Fibroblast of gingiva (primary cell): ENCODE results near the gene PCDHGA4.
"Not testable (repeated sequence)": the region's sequence is repeated elsewhere in the genome, so short reads cannot be mapped to it uniquely, and the experiment has no call there.

Experiments used
- DNase-seq: peaks from one replicate; pipeline ENCODE4 v3.0.0-alpha.2; 2011; ENCODE audit warnings: low read depth

Gene PCDHGA4

GRCh38 chr5:141354900-141355469, at the start of gene PCDHGA4:
TSS of gene PCDHGA4 (plus strand) at chr5:141355021. CDS start at chr5:141355108, 87 bp downstream.
- DNase-seq, result no peak

DNA sequence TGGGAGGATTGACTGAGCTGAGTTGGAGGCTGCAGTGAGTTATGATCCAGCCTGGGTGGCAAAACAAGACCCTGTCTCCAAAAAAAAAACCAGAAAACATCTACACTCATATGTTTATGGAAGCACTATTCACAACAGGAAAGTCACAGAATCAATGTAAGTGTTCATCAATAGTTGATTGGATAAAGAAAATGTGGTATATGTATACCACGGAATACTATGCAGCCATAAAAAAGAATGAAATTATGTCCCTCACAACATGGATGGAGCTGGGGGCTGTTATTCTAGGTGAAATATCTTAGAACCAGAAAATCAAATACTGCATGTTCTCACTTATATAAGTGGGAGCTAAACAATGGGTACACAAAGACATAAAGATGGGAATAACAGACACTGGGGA, 48.2 kb upstream of the PCDHGA4 start:
- no peak for DNase-seq

DNA sequence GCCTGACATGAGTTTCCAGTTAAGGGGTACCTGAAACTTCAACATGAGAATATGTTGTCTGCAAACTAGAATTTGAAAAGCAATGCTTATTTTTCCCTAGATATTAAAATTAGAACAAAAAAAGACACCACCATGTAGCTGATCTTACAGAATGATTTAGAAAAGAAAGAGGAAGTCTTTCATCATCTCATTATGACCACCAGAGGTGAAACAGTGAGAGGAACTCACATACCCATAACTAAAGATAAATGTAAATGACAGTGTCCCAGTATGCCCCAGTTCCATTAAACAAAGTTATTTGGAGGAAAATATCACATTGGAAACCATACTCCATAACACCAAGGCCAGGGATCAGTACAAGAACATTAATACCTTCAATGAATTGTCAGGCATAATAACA, 41.1 kb upstream of the PCDHGA4 start:
- DNase-seq, result no peak

DNA sequence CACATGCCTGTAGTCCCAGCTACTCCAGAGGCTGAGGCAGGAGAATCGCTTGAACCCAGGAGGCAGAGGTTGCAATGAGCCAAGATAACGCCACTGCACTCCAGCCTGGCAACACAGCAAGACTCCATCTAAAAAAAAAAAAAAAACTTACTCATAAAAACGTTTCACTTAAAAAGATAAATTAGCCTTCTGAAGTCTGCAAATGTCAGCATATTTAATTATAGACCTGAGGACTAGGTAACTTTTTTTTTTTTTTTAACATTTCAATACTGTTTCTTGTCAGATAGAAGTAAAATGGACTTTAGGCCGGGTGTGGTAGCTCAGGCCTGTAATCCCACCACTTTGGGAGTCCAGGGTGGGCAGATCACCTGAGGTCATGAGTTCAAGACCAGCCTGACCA, 37.9 kb upstream of the PCDHGA4 start:
- DNase-seq, result not testable (repeated sequence)

- no peak for DNase-seq
Observed at GRCh38 chr5:141319202-141319601, 35.6 kb upstream of the PCDHGA4 start.

DNA sequence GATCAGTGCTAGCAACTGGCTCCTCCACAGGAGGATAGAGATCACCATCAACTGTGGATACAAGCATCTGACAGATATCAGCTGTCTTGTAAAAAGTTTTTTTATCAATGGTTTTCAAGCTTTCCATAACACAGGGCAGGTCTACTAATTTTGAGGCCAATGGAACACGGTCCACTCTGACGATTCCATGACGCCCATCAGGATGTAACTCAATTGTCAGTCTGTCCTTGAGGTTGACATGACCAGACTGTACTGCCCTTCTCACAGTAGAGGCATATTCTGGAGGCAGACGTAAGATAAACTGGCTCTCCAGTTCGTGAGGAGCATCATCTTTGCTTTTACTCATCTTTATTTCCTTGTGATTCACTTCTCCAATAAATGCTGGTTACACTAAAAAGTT, 35.1 kb upstream of the PCDHGA4 start:
- no peak for DNase-seq

DNA sequence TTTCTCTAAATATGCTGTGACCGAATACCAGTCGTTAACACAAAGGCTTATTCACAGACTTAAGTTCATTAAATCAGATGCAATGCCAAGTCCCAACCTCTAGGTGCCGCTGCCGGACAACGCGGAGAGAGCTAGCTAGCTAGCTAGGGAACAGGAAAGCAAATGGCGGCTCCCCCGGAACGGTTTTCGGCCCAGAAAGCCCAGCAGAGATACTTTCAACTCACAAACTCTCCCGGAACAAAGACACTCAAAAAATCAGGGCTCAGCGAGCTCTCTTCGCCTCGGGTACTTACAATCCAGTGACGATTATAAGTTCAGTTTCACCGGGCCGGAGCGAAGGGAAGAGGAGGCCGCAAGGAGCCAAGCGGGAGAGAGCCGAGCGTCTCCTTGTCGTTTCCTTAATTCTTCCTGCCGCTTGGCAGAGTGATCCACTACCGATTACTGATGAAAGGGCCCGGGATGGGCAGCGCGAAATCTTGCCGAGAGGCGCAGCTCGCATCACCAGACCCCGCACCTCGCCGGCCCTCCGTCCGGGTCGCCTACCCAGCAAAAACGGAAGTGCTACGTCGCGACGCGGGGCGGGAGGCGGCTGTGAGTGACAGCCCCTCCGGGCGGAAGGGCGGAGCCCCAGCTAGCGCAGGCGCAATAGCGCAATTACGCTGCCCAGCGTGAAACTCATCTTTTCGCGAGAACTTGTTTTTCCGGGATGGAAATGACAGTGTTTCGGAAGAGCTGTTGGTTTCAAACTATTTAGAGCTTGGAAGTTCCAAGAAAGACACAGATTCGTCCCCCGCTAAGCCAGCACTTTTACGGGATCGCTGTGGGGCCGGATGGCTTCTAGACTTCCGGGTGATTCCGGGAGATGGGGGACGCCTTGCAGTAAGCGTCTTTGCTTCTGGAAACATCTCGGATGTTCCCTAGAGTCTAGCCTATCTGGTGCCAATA, 34.3 kb upstream of the PCDHGA4 start, which contains the start of gene TAF7:
Gene TAF7 (minus strand): TSS at position 560 of the 945 bp plus-strand sequence. CDS start 740 bp downstream, outside the sequence.
- peak; percentile 92 for DNase-seq

- DNase-seq, result no peak
Observed at GRCh38 chr5:141322261-141322660, 32.6 kb upstream of the PCDHGA4 start.

DNA sequence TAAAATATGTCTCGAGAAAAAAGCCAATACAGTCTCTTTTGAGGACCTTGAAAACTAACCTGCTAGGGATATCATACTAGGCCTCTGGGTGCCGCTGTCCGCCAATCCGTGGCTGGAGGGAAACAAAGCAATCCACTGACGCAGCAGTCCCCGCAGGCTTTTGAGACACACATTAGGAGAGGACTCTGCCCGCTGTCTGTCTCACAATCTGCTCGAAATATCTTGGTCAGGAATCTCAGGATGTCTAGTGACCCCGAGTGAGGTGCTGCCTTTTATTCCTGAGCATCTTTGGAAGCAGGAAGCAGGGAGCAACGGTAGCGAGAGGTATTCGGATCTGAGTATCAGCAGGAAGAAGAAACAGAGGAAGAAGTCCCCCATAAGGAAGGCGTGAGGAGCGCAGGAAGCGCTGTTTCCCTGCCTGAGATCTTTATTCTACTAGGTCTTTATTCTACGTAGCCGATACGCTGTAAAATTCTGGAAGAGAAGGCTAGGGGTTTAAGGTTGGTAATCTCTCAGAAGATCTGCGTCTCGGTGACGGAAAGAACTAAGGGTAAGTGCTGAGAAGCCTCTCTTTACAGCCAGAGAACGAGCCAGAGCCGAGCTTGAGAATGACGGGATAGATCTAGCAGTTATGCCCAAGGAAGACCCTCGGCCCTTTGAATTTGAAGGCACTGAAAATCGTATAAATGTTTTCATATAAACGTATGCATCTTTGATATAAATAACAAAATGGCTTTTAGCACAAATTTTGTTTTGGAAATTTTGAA, 28.6 kb upstream of the PCDHGA4 start:
- peak; percentile 70 for DNase-seq

- no peak for DNase-seq
Observed at GRCh38 chr5:141328231-141328630, 26.6 kb upstream of the PCDHGA4 start.

DNA sequence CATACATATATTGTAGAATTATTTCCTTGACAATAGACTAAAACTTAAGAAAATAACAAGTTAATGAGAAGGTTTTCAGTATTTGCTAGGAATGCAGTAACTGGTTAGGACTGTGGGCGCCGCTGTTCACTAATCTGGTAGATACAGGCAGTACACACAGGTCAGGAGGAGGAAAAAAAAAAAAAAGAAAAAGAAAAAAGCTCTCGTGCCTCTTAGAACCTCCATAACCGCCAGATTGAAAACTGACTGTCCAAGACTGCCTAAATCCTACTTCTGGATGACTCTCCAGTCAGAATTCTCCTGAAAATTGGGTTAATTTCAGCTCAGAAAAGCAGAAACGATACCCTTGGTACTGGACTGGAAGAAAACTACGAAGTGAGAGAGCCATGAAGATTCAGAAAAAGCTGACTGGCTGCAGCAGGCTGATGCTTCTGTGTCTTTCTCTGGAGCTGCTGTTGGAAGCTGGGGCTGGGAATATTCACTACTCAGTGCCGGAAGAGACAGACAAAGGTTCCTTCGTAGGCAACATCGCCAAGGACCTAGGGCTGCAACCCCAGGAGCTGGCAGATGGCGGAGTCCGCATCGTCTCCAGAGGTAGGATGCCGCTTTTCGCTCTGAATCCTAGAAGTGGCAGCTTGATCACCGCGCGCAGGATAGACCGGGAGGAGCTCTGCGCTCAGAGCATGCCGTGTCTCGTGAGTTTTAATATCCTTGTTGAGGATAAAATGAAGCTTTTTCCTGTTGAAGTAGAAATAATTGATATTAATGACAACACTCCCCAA, 24.3 kb upstream of the PCDHGA4 start, which contains the start of gene PCDHGA1:
Gene PCDHGA1 (plus strand): TSS at position 216 of the 782 bp plus-strand sequence.
- DNase-seq, result peak; percentile 49

DNA sequence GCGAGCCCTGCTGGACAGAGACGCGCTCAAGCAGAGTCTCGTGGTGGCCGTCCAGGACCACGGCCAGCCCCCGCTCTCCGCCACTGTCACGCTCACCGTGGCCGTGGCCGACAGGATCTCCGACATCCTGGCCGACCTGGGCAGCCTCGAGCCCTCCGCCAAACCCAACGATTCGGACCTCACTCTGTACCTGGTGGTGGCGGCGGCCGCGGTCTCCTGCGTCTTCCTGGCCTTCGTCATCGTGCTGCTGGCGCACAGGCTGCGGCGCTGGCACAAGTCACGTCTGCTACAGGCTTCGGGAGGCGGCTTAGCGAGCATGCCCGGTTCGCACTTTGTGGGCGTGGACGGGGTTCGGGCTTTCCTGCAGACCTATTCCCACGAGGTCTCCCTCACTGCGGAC, 22.2 kb upstream of the PCDHGA4 start:
- not testable (repeated sequence) for DNase-seq

DNA sequence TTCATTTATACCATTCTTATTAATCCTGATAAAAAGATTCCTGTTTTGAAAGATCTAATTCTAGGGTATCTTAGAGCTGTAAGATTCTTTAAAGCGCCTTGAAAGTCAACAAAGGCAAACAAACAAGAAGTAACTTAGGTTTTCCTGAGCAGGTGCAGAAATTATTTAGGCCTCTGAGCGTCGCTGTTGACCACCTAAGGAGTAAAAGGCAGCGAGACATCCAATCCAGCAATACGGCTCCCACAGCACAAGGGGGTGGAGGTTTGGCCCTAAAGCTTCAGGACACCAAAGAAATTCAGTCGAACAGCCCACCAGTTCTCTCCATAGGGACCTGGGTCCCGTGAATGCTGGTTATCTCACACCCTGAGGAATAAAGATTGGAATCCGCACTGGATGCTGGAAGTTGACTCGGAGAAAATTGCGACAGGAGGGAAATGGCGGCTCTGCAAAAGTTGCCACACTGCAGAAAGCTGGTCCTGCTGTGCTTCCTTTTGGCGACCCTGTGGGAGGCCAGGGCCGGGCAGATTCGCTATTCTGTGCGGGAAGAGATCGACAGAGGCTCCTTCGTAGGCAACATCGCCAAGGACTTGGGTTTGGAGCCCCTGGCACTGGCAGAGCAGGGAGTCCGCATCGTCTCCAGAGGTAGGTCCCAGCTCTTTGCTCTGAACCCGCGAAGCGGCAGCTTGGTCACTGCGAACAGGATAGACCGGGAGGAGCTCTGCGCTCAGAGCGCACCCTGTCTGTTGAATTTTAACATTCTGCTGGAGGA, 16.1 kb upstream of the PCDHGA4 start, which contains the start of gene PCDHGA2:
Gene PCDHGA2 (plus strand): TSS at position 223 of the 769 bp plus-strand sequence.
- DNase-seq, result peak; percentile 29

DNA sequence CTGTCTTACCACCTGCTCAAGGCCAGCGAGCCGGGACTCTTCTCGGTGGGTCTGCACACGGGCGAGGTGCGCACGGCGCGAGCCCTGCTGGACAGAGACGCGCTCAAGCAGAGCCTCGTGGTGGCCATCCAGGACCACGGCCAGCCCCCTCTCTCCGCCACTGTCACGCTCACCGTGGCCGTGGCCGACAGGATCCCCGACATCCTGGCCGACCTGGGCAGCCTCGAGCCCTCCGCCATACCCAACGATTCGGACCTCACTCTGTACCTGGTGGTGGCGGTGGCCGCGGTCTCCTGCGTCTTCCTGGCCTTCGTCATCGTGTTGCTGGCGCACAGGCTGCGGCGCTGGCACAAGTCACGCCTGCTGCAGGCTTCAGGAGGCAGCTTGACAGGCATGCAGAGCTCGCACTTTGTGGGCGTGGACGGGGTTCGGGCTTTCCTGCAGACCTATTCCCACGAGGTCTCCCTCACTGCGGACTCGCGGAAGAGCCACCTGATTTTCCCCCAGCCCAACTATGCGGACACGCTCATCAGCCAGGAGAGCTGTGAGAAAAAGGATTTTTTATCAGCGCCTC, 14.0 kb upstream of the PCDHGA4 start:
- not testable (repeated sequence) for DNase-seq

GRCh38 chr5:141342773-141343172, 12.0 kb upstream of the PCDHGA4 start:
- no peak for DNase-seq

GRCh38 chr5:141343242-141343952, 11.4 kb upstream of the PCDHGA4 start, which contains the start of gene PCDHGA3:
TSS of gene PCDHGA3 (plus strand) at chr5:141343829. CDS start at chr5:141344034, 205 bp downstream.
- peak; percentile 36 for DNase-seq

GRCh38 chr5:141343953-141344463, 10.8 kb upstream of the PCDHGA4 start:
- no peak for DNase-seq

GRCh38 chr5:141345327-141345726, 9.5 kb upstream of the PCDHGA4 start:
- no peak for DNase-seq

- not testable (repeated sequence) for DNase-seq
Observed at GRCh38 chr5:141346017-141346416, 8.8 kb upstream of the PCDHGA4 start.
